GM21576 (cell line): ENCODE measurements around the gene FAM171A1.
"Not testable (repeated sequence)": the region's sequence is repeated elsewhere in the genome, so short reads cannot be mapped to it uniquely, and the experiment has no call there.

Experiments used
- ATAC-seq: cut with Tn5 transposase; IDR thresholded peaks from one replicate; pipeline ENCODE4 v1.9.1; 2021; ENCODE audit warnings: mild to moderate bottlenecking, moderate library complexity; ENCODE audit not compliant: unreplicated experiment

FAM171A1 gene

GRCh38 chr10:15321431-15322341, 49.4 kb downstream of the FAM171A1 start:
- no peak for ATAC-seq

GRCh38 chr10:15320522-15321203, 50.4 kb downstream of the FAM171A1 start:
- no peak for ATAC-seq

DNA sequence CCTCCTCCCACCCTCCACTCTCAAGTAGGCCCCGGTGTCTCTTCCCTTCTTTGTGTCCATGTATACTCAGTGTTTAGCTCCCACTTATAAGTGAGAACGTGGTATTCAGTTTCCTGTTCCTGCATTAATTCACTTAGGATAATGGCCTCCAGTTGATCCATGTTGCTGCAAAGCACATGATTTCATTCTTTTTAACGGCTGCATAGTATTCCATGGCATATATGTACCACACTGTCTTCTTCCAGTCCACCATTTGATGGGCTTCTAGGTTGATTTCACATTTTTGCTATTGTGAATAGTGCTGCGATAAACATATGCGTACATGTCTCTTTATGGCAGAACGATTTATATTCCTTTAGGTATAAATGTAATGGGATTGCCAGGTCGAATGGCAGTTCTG, 51.0 kb downstream of the FAM171A1 start:
- no peak for ATAC-seq

GRCh38 chr10:15316871-15317464, 54.1 kb downstream of the FAM171A1 start:
- ATAC-seq: no peak

DNA sequence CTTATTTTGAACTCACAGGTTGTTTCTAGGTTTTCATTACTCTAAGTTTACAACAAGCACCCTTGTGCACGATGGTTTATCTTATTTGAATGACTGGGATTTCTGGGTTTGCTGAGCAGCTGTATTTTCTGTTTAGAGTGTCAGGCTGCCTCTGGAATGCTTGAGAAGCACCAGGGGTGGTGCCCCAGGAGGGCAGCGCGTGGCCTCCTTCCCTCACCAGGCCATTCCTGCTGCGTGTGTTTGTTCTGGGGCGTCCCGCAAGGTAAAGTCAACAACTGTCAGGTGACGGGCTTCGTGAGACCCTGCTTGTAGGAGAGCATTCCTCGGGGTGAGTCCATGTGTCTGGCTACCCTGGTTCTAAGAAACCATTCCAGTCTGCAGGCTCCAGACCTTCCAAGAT, 54.9 kb downstream of the FAM171A1 start:
- ATAC-seq: no peak

DNA sequence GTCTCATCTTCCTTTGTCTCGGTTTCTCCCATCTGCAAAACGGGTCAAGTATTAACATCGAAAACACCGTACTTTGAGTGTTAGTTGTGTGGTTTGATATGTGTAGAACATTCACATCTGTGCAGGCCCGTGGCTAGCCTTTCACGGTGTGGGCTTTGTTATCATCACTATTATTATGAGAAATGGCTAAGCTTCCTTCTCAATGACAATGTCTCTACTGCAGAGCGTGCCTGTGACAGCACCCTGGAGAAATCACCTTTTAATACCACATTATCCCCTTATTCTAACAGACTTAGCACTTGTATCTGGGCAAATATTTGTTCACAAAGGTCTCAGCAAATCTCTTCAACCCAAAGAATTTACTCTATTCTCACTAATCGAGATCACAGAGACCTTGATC, 55.8 kb downstream of the FAM171A1 start:
- no peak for ATAC-seq

DNA sequence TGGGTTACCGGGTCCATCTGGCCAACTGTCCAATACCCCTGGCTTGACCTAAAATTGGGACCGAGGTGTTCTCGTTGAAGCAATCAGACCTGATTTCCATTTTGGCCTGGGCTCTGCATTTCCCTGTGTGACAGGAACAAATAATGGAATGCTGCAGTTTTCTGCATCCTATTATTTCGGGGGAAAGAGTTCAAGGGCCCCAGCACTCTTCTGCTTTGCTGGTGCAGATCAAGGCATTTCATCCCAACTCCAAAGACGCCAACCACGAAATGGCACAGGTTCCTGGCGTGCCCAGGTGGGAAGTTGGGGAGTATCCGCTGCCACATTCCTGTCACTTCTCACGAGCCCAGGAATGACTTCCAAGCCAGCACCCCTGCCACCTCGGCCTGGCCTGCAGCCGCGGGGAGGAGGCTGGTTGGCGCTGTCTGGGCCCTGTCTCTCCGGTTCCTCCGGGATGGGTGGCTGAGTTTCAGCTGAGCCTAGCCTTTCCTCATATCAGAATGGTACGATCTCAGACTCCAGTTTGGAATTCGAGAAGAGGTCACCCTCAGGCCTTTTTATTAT, 56.5 kb downstream of the FAM171A1 start:
- ATAC-seq: no peak

GRCh38 chr10:15313843-15314242, 57.2 kb downstream of the FAM171A1 start:
- ATAC-seq: no peak

DNA sequence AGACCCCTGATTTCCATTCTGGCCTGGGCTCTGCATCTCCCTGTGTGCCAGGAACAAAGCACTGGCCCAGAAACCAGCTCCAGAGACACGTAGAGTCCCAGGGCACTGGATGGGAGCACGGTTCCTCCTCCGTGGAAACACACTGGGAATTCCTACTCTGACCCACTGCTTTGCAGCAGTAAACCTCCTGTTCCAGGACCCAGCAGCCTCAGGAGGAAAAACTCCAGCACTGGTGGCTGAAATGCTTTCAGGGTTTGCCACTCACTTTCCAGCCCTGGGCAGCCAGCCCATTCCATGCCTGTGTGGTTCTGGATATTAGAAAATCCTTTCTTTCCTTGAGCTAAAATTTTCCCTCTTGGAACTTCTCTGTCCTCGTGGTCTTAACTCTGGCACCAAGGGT, 58.0 kb downstream of the FAM171A1 start:
- no peak for ATAC-seq

- ATAC-seq: no peak
These were observed 59.4 kb downstream of the FAM171A1 start for GRCh38 chr10:15311569-15312280.

DNA sequence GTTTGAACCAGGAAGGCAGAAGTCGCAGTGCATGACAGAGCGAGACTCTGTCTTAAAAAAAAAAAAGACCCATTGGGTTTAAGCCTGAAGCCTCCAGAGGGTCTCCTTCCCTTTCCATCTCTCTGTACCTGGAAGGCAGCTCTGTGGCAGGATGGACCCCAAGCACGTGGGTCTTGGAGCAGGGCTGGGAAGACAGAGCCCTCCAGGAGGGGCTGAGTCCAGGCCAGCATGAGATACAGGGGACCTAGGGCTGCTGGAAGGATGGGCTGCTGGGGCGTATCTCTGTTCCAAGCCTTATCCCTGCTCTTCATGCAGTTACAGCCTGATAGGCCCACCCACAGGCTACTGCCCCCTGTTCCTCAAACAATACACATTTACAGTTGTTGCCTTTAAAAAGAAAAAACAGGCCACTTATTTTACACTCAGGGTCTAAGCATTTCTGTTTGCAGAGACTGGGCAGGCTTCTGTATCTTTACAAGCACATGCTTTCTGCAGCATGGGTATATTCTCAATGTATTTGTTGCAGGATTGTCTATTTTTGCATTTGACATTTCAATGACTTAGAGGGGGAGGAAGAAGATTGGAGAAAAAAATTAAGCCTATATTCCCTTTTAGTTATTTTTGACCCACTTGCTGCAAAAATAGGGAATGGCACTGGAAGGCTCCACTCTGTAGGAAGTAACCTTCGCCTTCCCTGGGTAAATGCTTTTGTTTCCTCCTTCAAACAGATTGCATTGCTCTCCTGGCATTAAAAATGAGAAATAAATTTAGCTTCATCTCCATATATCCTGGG, 60.1 kb downstream of the FAM171A1 start:
- no peak for ATAC-seq

DNA sequence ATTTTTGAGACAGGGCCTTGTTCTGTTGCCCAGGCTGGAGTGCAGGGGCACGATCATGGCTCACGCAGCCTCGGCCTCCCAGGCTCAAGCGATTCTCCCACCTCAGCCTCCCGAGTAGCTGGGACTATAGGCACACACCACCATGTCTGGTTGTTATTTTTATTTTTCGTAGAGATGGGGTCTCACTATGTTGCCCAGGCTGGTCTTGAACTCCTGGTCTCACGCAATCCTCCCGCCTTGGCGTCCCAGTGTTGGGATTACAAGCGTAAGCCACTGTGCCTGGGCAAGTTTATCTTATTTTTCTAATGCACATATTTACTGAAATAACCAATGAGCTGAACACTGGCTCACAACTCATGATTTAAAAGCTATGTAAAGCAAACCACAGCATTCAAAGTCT, 61.9 kb downstream of the FAM171A1 start:
- ATAC-seq: no peak

- no peak for ATAC-seq
These were observed 64.3 kb downstream of the FAM171A1 start for GRCh38 chr10:15306735-15307280.

DNA sequence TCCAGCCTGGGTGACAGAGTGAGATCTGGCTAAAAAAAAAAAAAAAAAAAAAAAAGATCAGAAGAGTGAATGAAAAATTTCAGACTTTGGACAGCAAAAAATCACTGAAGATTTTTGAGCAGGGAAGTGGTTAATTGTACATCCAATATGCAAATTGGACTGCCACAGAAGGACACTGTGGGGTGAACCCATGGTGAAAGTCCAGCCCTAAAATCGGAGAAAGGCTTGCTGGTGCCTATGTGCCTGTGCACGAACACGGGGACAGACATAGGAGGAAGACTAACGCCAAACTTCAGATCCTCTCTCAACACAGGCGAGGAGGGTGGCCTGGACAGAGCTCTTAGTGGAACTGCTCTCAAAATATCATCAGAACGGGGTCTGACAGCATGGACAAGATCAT, 65.5 kb downstream of the FAM171A1 start:
- ATAC-seq: no peak

DNA sequence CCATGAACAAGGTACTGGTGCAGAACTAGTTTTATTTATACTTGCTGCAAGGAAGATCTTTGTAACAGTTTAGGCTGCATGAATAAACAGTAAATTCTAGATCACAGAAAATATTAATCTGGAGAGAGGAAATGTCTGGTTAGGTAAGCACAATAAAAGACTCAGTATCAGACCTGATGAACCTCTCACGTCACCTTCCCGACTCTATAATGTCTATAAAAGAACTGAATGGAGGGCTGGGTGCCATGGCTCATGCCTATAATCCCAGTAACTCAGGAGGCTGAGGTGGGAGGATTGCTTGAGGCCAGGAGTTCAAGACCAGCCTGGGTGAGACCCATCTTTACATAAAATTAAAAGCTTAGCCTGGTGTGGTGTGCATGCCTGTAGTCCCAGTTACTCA, 65.9 kb downstream of the FAM171A1 start:
- no peak for ATAC-seq

DNA sequence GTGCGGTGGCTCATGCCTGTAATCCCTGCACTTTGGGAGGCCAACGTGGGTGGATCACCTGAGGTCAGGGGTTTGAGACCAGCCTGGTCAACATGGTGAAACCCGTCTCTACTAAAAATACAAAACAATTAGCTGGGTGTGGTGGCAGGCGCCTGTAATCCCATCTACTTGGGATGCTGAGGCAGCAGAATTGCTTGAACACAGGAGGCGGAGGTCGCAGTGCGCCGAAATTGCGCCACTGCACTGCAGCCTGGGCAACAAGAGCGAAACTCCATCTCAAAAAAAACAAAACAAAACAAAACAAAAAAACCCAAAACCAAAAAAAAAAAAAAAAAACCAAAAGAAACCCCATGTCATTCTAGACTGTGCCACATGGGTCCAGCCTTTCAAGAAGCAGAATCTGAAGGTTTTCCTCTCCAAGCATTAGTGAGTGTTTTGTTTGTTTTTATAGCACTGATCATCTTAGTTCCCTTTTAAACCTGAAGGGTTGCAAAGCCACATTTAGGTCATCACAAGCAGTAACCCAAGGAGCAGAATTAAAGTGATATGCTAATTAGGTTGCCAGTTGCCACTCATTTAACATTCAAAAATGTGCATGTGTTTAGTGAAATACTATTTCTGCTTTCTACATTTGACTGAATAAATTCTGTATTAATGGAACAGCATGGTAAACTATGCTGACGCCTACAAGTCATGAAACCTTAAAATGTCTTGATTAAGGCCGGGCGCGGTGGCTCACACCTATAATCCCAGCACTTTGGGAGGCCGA, 68.7 kb downstream of the FAM171A1 start:
- ATAC-seq: not testable (repeated sequence)

DNA sequence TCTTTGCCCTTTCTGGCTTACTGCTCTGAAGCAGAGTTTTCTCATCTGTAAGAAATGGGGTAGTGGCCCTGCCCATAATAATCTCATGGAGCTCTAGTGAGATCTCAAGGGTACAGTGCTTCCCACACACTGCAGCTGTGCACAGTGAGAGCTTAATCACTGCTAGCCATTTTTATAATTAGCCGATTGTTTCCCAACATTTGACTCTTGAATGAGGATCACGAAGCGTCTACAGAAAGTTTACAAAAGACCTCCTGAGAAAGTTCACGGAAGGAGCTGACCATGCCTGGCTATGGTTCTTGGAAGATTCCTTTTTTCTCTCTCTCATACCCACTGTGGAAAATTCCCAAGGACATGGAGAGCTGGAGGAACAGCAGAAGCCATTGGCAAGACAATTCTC, 70.4 kb downstream of the FAM171A1 start:
- no peak for ATAC-seq

- no peak for ATAC-seq
These were observed 70.9 kb downstream of the FAM171A1 start for GRCh38 chr10:15300145-15300544.

GRCh38 chr10:15296701-15297100, 74.4 kb downstream of the FAM171A1 start:
- no peak for ATAC-seq
